Kidney (tissue), 14 donors: ENCODE results near the gene CCNT1. TPM values are rescaled to one million over a fixed set of nuclear protein-coding genes. Genes with fewer than 3 reads are reported as not detected.

Source experiments
- DNase-seq, 5 donors: peaks; one replicate each; pipeline ENCODE4 v3.0.0-alpha.2; 2013 to 2020
- FAIRE-seq: peaks from 2 replicates; lab custom pipeline; 2012; peaks lifted over from hg19 to GRCh38; lab: Jason Lieb, UNC
- H3K27ac ChIP-seq, 2 donors: one replicate each; pipeline ENCODE4 v1.7.0; 2013; ENCODE audit warnings: low read depth in 2 of 2, low read length in 2 of 2, inconsistent platforms in 1 of 2
- H3K27me3 ChIP-seq: one replicate; pipeline ENCODE4 v1.7.1; 2013; ENCODE audit warnings: low read length, inconsistent platforms; ENCODE audit not compliant: control insufficient read depth, insufficient read depth
- H3K36me3 ChIP-seq, 3 donors: one replicate each; pipeline versions ENCODE4 v1.7.0 to v1.7.1; 2013; ENCODE audit warnings: low read length in 3 of 3, control low read depth in 1 of 3, inconsistent platforms in 1 of 3; ENCODE audit not compliant: insufficient read depth in 3 of 3, control insufficient read depth in 2 of 3
- H3K4me1 ChIP-seq, 3 donors: one replicate each; pipeline versions ENCODE4 v1.7.0 to v1.7.1; 2013; ENCODE audit warnings: low read length in 3 of 3, inconsistent platforms in 1 of 3, low read depth in 1 of 3; ENCODE audit not compliant: control insufficient read depth in 2 of 3, insufficient read depth in 2 of 3
- H3K4me3 ChIP-seq, 3 donors: one replicate each; pipeline versions ENCODE4 v1.7.0 to v1.8.1; 2013; ENCODE audit warnings: low read length in 3 of 3, control low read depth in 1 of 3, inconsistent platforms in 1 of 3
- H3K9ac ChIP-seq, 3 donors: one replicate each; pipeline versions ENCODE4 v1.7.0 to v1.7.1; 2013; ENCODE audit warnings: low read length in 3 of 3, control low read depth in 1 of 3, inconsistent platforms in 1 of 3
- H3K9me3 ChIP-seq, 3 donors: one replicate each; pipeline versions ENCODE4 v1.7.0 to v1.7.1; 2013; ENCODE audit warnings: low read length in 3 of 3, control low read depth in 1 of 3, inconsistent platforms in 1 of 3; ENCODE audit not compliant: control insufficient read depth in 2 of 3, insufficient read depth in 1 of 3
- CTCF ChIP-seq: IDR thresholded peaks from 3 replicates; pipeline ENCODE4 v1.5.1; 2012; ENCODE audit warnings: mild to moderate bottlenecking, moderate library complexity, borderline replicate concordance; ENCODE audit not compliant: insufficient read depth; ENCODE audit errors: extremely low read depth
- intact Hi-C: fragments of 100-400 bp; cut with DNase I; formaldehyde crosslinking; loops from one replicate; pipeline ENCODE4 v1.11.1; 2022
- polyA plus RNA-seq: library from polyadenylated mRNA; stranded (reverse); fragments of 350-450 nt; fragmentation: Illumina TruSeq; extraction: RNeasy Lipid Tissue Mini Kit (QIAGEN cat#74804); gene quantifications from one replicate; pipeline ENCODE4 v1.2.3, GENCODE V29; 2014; ENCODE audit warnings: low read depth, low replicate concordance; ENCODE audit not compliant: insufficient read depth
- total RNA-seq: library from RNA; stranded (reverse); fragmentation: NEBNext Ultra II Directional; extraction: Animal tissue kit (Norgen Biotek cat#: 25700); gene quantifications from one replicate; pipeline ENCODE4 v1.2.1, GENCODE V29; 2021
- donor health status: control.
- donor health status: control.
- donor health status: control.
- donor health status: control.
- donor health status: control.
- donor health status: DM: yes; HTN: yes; CAD: no.
- donor health status: Normal renal cell carcinoma (clear cell type).

Gene CCNT1
- total and polyA plus RNA-seq, 2 donors from 2014 or later = 4.1 to 39.4 TPM

GRCh38 chr12:48758737-48759136 lies 42.2 kb upstream of the CCNT1 start:
- intact Hi-C loops = no loop called here
- no peaks in the 10 kb centered on the region for H3K27me3 ChIP-seq
- no peak overlapping the region for H3K4me3 ChIP-seq
- no peaks in the 10 kb centered on the region for H3K4me1 ChIP-seq
- H3K27ac ChIP-seq = no peak overlapping the region
- no peak for TF ChIP-seq CTCF
- DNase-seq (no peak), FAIRE-seq (no peak)
- H3K36me3 ChIP-seq = no peaks in the 10 kb centered on the region
- no peak overlapping the region for H3K9ac ChIP-seq
- H3K9me3 ChIP-seq = no peaks in the 10 kb centered on the region

- H3K27ac ChIP-seq = no peak overlapping the region
- no peak for FAIRE-seq
- no peaks in the 10 kb centered on the region for H3K4me1 ChIP-seq
- intact Hi-C loops = no loop called here
- no peak for TF ChIP-seq CTCF
- DNase-seq = no peak
- no peak overlapping the region for H3K9ac ChIP-seq
- no peaks in the 10 kb centered on the region for H3K9me3 ChIP-seq
- H3K36me3 ChIP-seq = no peaks in the 10 kb centered on the region
- no peaks in the 10 kb centered on the region for H3K27me3 ChIP-seq
- no peak overlapping the region for H3K4me3 ChIP-seq
Observed at GRCh38 chr12:48758186-48758585, 41.7 kb upstream of the CCNT1 start.

- no peak for TF ChIP-seq CTCF
- H3K4me1 ChIP-seq = no peaks in the 10 kb centered on the region
- DNase-seq (no peak), FAIRE-seq (no peak)
- no peaks in the 10 kb centered on the region for H3K27me3 ChIP-seq
- intact Hi-C loops = loop anchor here (5.0 kb wide), 1 partner anchor 46 kb away; no protein-coding TSS in a partner anchor
- no peak overlapping the region for H3K9ac ChIP-seq
- no peaks in the 10 kb centered on the region for H3K9me3 ChIP-seq
- H3K27ac ChIP-seq = no peak overlapping the region
- no peaks in the 10 kb centered on the region for H3K36me3 ChIP-seq
- no peak overlapping the region for H3K4me3 ChIP-seq
Observed at GRCh38 chr12:48750769-48751356, 34.4 kb upstream of the CCNT1 start.

GRCh38 chr12:48750215-48750614 lies 33.7 kb upstream of the CCNT1 start:
- TF ChIP-seq CTCF = no peak
- no peaks in the 10 kb centered on the region for H3K9me3 ChIP-seq
- H3K4me3 ChIP-seq = no peak overlapping the region
- DNase-seq (no peak), FAIRE-seq (no peak)
- H3K9ac ChIP-seq = no peak overlapping the region
- no peaks in the 10 kb centered on the region for H3K27me3 ChIP-seq
- intact Hi-C loops = loop anchor here (5.0 kb wide), 1 partner anchor 47 kb away; no protein-coding TSS in a partner anchor
- H3K36me3 ChIP-seq = no peaks in the 10 kb centered on the region
- no peaks in the 10 kb centered on the region for H3K4me1 ChIP-seq
- H3K27ac ChIP-seq = no peak overlapping the region
